GM10266 (cell line): ENCODE data around the gene DNAL1.
"Not testable (repeated sequence)": the region's sequence is repeated elsewhere in the genome, so short reads cannot be mapped to it uniquely, and the experiment has no call there.

ENCODE experiments used
- DNase-seq: peaks from one replicate; pipeline ENCODE4 v3.0.0; 2012; ENCODE audit errors: extremely low spot score
- TF ChIP-seq, protein P1 (sequence below): IDR thresholded peaks from 2 replicates; pipeline ENCODE4 v1.5.1; 2012; ENCODE audit warnings: mild to moderate bottlenecking, low read depth; ENCODE audit not compliant: control insufficient read depth, insufficient read depth; ENCODE audit errors: missing control alignments

DNAL1 gene

GRCh38 chr14:73686901-73687300 is 42.1 kb downstream of the DNAL1 start:
- no peak for DNase-seq
- TF ChIP-seq, protein P1, sequence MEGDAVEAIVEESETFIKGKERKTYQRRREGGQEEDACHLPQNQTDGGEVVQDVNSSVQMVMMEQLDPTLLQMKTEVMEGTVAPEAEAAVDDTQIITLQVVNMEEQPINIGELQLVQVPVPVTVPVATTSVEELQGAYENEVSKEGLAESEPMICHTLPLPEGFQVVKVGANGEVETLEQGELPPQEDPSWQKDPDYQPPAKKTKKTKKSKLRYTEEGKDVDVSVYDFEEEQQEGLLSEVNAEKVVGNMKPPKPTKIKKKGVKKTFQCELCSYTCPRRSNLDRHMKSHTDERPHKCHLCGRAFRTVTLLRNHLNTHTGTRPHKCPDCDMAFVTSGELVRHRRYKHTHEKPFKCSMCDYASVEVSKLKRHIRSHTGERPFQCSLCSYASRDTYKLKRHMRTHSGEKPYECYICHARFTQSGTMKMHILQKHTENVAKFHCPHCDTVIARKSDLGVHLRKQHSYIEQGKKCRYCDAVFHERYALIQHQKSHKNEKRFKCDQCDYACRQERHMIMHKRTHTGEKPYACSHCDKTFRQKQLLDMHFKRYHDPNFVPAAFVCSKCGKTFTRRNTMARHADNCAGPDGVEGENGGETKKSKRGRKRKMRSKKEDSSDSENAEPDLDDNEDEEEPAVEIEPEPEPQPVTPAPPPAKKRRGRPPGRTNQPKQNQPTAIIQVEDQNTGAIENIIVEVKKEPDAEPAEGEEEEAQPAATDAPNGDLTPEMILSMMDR: no peak

GRCh38 chr14:73694083-73694482 is 49.3 kb downstream of the DNAL1 start:
- TF ChIP-seq, protein P1: no peak
- DNase-seq: no peak

- no peak for DNase-seq
These were observed 50.3 kb downstream of the DNAL1 start for GRCh38 chr14:73695082-73695481.

DNA sequence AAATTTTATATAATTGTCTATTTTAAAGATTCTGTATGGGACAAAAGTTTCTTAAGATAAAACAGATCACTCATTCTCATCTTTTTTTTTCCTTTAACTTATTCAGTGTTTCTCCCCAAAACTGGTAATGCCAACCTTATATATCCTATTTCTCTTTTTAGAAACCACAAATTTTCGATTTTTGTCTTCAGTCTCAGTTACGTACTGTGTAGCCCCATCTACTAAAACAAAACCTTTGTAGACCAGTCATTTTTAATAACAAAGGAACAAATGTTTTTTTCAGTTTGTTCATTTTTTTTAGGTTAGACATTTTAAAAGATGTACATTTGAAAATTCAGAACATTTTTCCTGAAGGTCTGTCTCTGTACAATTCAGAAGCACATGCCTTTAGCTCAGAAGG is 51.2 kb downstream of the DNAL1 start:
- DNase-seq: peak; percentile 44
- TF ChIP-seq, protein P1: no peak

More at GRCh38 chr14:73695082-73695481, 50.3 kb downstream of the DNAL1 start:
- TF ChIP-seq, protein P1: no peak

- TF ChIP-seq, protein P1: no peak
- peak; percentile 72 for DNase-seq
These were observed 51.9 kb downstream of the DNAL1 start for GRCh38 chr14:73696466-73697400.

DNA sequence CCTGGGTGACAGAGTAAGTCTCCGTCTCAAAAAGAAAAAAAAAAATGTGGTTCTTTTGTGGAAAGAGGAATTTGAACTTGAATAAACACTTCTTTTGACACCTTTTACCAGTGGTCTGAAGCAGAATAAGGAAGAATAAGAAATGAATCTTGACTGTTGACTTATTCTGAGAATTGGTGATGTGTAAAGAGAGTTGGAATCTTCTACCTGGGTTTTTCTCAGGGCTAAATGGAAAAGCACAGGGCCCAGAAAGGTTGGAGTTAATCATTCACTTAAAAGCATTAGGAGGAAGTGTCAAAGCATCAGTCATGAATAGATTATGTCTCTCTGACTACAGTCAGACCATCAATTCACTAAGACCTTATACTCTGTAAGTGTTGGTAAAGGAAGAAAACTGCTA is 55.5 kb downstream of the DNAL1 start:
- no peak for DNase-seq
- TF ChIP-seq, protein P1: no peak

DNA sequence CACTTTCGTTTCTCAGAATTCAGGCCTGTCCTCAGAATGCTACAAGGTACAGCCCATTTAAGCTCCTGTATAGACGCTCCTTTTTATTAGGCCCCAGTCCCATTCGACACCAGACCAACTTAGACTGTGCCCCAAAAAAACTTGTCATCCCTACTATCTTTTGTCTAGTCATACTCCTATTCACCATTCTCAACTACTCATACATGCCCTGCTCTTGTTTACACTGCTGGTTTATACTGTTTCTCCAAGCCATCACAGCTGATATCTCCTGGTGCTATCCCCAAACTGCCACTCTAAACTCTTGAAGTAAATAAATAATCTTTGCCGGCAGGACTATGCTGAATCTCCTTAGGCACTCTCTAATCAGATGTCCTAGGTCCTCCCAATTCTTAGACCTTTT is 63.3 kb downstream of the DNAL1 start:
- not testable (repeated sequence) for DNase-seq

- TF ChIP-seq, protein P1: no peak
- no peak for DNase-seq
These were observed 65.2 kb downstream of the DNAL1 start for GRCh38 chr14:73709904-73710469.
